ENCODE results near the gene UST.

- TF ChIP-seq ZNF512 (tag; IDR thresholded peaks at IDR 0.05) (no peak), CTCF (IDR thresholded peaks at IDR 0.05 in 2 of 3, conservative IDR thresholded peaks at IDR 0.05 in 1 of 3; ENCODE audit: insufficient read depth in 2 of 3, low read depth in 1 of 3, low read length in 3 of 3) (no peak), SMAD2 (IDR thresholded peaks at IDR 0.05; ENCODE audit: low read depth, low read length) (no peak), FOXA1 (IDR thresholded peaks at IDR 0.05; ENCODE audit: borderline replicate concordance) (no peak), JUND (IDR thresholded peaks at IDR 0.05; ENCODE audit: borderline replicate concordance, low read depth, low read length) (no peak), JUND (tag; IDR thresholded peaks at IDR 0.05; ENCODE audit: borderline replicate concordance, low read depth, low read length) (no peak), NR3C1 (CRISPR knock-in tag; IDR thresholded peaks at IDR 0.05) (no peak)
Observed at GRCh38 chr6:148829415-148830101, 82.7 kb downstream of the UST start.
